Mucosa of rectum (tissue), 2 donors: Measurements from ENCODE around the gene HSD11B1L.

Experiments used
- H3K27ac ChIP-seq, 2 donors: one replicate each; pipeline ENCODE4 v1.7.0; 2013; ENCODE audit warnings: inconsistent platforms in 2 of 2, low read depth in 2 of 2, low read length in 2 of 2
- H3K27me3 ChIP-seq, 2 donors: one replicate each; pipeline ENCODE4 v1.7.0; 2013; ENCODE audit warnings: low read length in 2 of 2; ENCODE audit not compliant: control insufficient read depth in 2 of 2, insufficient read depth in 2 of 2
- H3K36me3 ChIP-seq, 2 donors: one replicate each; pipeline ENCODE4 v1.7.0; 2013; ENCODE audit warnings: low read length in 2 of 2; ENCODE audit not compliant: control insufficient read depth in 2 of 2, insufficient read depth in 2 of 2
- H3K4me1 ChIP-seq, 2 donors: one replicate each; pipeline ENCODE4 v1.7.0; 2013; ENCODE audit warnings: low read length in 2 of 2, mild to moderate bottlenecking in 1 of 2; ENCODE audit not compliant: control insufficient read depth in 2 of 2, insufficient read depth in 2 of 2
- H3K4me3 ChIP-seq, 2 donors: one replicate each; pipeline ENCODE4 v1.7.0; 2013; ENCODE audit warnings: low read length in 2 of 2
- H3K9ac ChIP-seq, 2 donors: one replicate each; pipeline ENCODE4 v1.7.0; 2013; ENCODE audit warnings: low read length in 2 of 2, low read depth in 1 of 2, mild to moderate bottlenecking in 1 of 2
- H3K9me3 ChIP-seq, 2 donors: one replicate each; pipeline ENCODE4 v1.7.0; 2013; ENCODE audit warnings: low read length in 2 of 2; ENCODE audit not compliant: control insufficient read depth in 2 of 2
- donor health status: healthy.
- donor health status: Normal muscosa, but diverticular disease.

The HSD11B1L gene

GRCh38 chr19:5644037-5644436 is 36.8 kb upstream of the HSD11B1L start:
- no peaks in the 10 kb centered on the region for H3K9me3 ChIP-seq
- H3K4me1 ChIP-seq, result no peaks in the 10 kb centered on the region
- H3K9ac ChIP-seq, result no peak overlapping the region
- H3K27ac ChIP-seq, result no peak overlapping the region
- no peaks in the 10 kb centered on the region for H3K27me3 ChIP-seq
- H3K4me3 ChIP-seq, result no peak overlapping the region
- peaks cover 59 to 69% of the 10 kb centered on the region in 2 donors for H3K36me3 ChIP-seq

GRCh38 chr19:5645409-5645808 is 35.4 kb upstream of the HSD11B1L start:
- H3K9ac ChIP-seq, result no peak overlapping the region
- H3K4me1 ChIP-seq, result no peaks in the 10 kb centered on the region
- no peak overlapping the region for H3K4me3 ChIP-seq
- H3K27me3 ChIP-seq, result no peaks in the 10 kb centered on the region
- H3K9me3 ChIP-seq, result no peaks in the 10 kb centered on the region
- H3K27ac ChIP-seq, result no peak overlapping the region
- H3K36me3 ChIP-seq, result peaks cover 66 to 78% of the 10 kb centered on the region in 2 donors

- Histone ChIP-seq H3K27ac (no peak overlapping the region), H3K9ac (no peak overlapping the region)
Observed at GRCh38 chr19:5646703-5647102, 34.1 kb upstream of the HSD11B1L start.

GRCh38 chr19:5648464-5648863 is 32.4 kb upstream of the HSD11B1L start:
- Histone ChIP-seq H3K4me1 (no peaks in the 10 kb centered on the region), H3K27me3 (no peaks in the 10 kb centered on the region), H3K36me3 (peaks cover 77 to 86% of the 10 kb centered on the region in 2 donors), H3K27ac (no peak overlapping the region), H3K9ac (no peak overlapping the region), H3K9me3 (no peaks in the 10 kb centered on the region), H3K4me3 (no peak overlapping the region)

More at GRCh38 chr19:5646703-5647102, 34.1 kb upstream of the HSD11B1L start:
- H3K4me1 ChIP-seq, result no peaks in the 10 kb centered on the region
- peaks cover 74 to 86% of the 10 kb centered on the region in 2 donors for H3K36me3 ChIP-seq
- no peaks in the 10 kb centered on the region for H3K9me3 ChIP-seq
- H3K27me3 ChIP-seq, result no peaks in the 10 kb centered on the region
- no peak overlapping the region for H3K4me3 ChIP-seq

- Histone ChIP-seq H3K27ac (no peak overlapping the region), H3K9ac (no peak overlapping the region), H3K4me3 (no peak overlapping the region), H3K36me3 (peaks cover 74 to 82% of the 10 kb centered on the region in 2 donors), H3K4me1 (no peaks in the 10 kb centered on the region), H3K9me3 (no peaks in the 10 kb centered on the region), H3K27me3 (no peaks in the 10 kb centered on the region)
Observed at GRCh38 chr19:5651361-5651760, 29.5 kb upstream of the HSD11B1L start.

GRCh38 chr19:5652261-5652660 is 28.6 kb upstream of the HSD11B1L start:
- Histone ChIP-seq H3K4me1 (no peaks in the 10 kb centered on the region), H3K27me3 (no peaks in the 10 kb centered on the region), H3K9ac (no peak overlapping the region), H3K36me3 (peaks cover 65 to 78% of the 10 kb centered on the region in 2 donors), H3K4me3 (no peak overlapping the region), H3K9me3 (no peaks in the 10 kb centered on the region), H3K27ac (no peak overlapping the region)

GRCh38 chr19:5654931-5655330 is 25.9 kb upstream of the HSD11B1L start:
- H3K27me3 ChIP-seq, result no peaks in the 10 kb centered on the region
- no peaks in the 10 kb centered on the region for H3K9me3 ChIP-seq
- no peak overlapping the region for H3K4me3 ChIP-seq
- H3K4me1 ChIP-seq, result no peaks in the 10 kb centered on the region
- no peak overlapping the region for H3K27ac ChIP-seq
- H3K36me3 ChIP-seq, result peaks cover 64 to 71% of the 10 kb centered on the region in 2 donors
- H3K9ac ChIP-seq, result no peak overlapping the region

GRCh38 chr19:5655412-5655811 is 25.4 kb upstream of the HSD11B1L start:
- H3K9ac ChIP-seq, result no peak overlapping the region
- no peaks in the 10 kb centered on the region for H3K9me3 ChIP-seq
- H3K4me3 ChIP-seq, result no peak overlapping the region
- no peaks in the 10 kb centered on the region for H3K4me1 ChIP-seq
- H3K36me3 ChIP-seq, result peaks cover 62 to 71% of the 10 kb centered on the region in 2 donors
- no peaks in the 10 kb centered on the region for H3K27me3 ChIP-seq
- no peak overlapping the region for H3K27ac ChIP-seq

GRCh38 chr19:5661483-5661882 is 19.3 kb upstream of the HSD11B1L start:
- Histone ChIP-seq H3K4me1 (no peaks in the 10 kb centered on the region), H3K4me3 (no peak overlapping the region), H3K9me3 (no peaks in the 10 kb centered on the region), H3K36me3 (peaks cover 64 to 74% of the 10 kb centered on the region in 2 donors), H3K9ac (no peak overlapping the region), H3K27ac (no peak overlapping the region), H3K27me3 (no peaks in the 10 kb centered on the region)

- Histone ChIP-seq H3K4me1 (no peaks in the 10 kb centered on the region), H3K9ac (no peak overlapping the region), H3K27me3 (no peaks in the 10 kb centered on the region), H3K36me3 (peaks cover 73 to 81% of the 10 kb centered on the region in 2 donors), H3K4me3 (no peak overlapping the region), H3K9me3 (no peaks in the 10 kb centered on the region), H3K27ac (no peak overlapping the region)
Observed at GRCh38 chr19:5663904-5664303, 16.9 kb upstream of the HSD11B1L start.

- Histone ChIP-seq H3K9me3 (no peaks in the 10 kb centered on the region), H3K27me3 (no peaks in the 10 kb centered on the region), H3K27ac (no peak overlapping the region), H3K4me3 (no peak overlapping the region), H3K9ac (no peak overlapping the region), H3K4me1 (no peaks in the 10 kb centered on the region), H3K36me3 (peaks cover 77 to 86% of the 10 kb centered on the region in 2 donors)
Observed at GRCh38 chr19:5664515-5664914, 16.3 kb upstream of the HSD11B1L start.
